ENCODE data around the gene PTPN3.

- TF ChIP-seq, protein P1, sequence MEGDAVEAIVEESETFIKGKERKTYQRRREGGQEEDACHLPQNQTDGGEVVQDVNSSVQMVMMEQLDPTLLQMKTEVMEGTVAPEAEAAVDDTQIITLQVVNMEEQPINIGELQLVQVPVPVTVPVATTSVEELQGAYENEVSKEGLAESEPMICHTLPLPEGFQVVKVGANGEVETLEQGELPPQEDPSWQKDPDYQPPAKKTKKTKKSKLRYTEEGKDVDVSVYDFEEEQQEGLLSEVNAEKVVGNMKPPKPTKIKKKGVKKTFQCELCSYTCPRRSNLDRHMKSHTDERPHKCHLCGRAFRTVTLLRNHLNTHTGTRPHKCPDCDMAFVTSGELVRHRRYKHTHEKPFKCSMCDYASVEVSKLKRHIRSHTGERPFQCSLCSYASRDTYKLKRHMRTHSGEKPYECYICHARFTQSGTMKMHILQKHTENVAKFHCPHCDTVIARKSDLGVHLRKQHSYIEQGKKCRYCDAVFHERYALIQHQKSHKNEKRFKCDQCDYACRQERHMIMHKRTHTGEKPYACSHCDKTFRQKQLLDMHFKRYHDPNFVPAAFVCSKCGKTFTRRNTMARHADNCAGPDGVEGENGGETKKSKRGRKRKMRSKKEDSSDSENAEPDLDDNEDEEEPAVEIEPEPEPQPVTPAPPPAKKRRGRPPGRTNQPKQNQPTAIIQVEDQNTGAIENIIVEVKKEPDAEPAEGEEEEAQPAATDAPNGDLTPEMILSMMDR (IDR thresholded peaks at IDR 0.05), result no peak
- TF ChIP-seq POLR2A (IDR thresholded peaks at IDR 0.05), result no peak
These were observed 153.2 kb downstream of the PTPN3 start for GRCh38 chr9:109344866-109345265.
